ENCODE data around the gene CLSTN2. TPM values are rescaled to one million over a fixed set of nuclear protein-coding genes. Genes with fewer than 3 reads are reported as not detected.

CLSTN2 gene
- total RNA-seq, 1 donor from 2014 or later = 12.9 TPM

- Mint-ChIP-seq H3K9me3 (no peaks in the 10 kb centered on the region), H3K27ac (no peak overlapping the region), H3K4me3 (no peak overlapping the region), H3K36me3 (no peaks in the 10 kb centered on the region), H3K4me1 (ENCODE audit: unreplicated experiment) (no peaks in the 10 kb centered on the region), H3K27me3 (peaks cover 6% of the 10 kb centered on the region)
- no peak for DNase-seq (ENCODE audit: extremely low spot score, unreplicated experiment)
- no peak for TF ChIP-seq CTCF (conservative IDR thresholded peaks at IDR 0.05)
Observed at GRCh38 chr3:140013220-140013619, 78.2 kb downstream of the CLSTN2 start.

GRCh38 chr3:140014831-140015495 lies 80.0 kb downstream of the CLSTN2 start:
- H3K27ac Mint-ChIP-seq = no peak overlapping the region
- H3K27me3 Mint-ChIP-seq = peaks cover 13% of the 10 kb centered on the region
- H3K4me1 Mint-ChIP-seq (ENCODE audit: unreplicated experiment) = no peaks in the 10 kb centered on the region
- no peaks in the 10 kb centered on the region for H3K36me3 Mint-ChIP-seq
- no peak for TF ChIP-seq CTCF (conservative IDR thresholded peaks at IDR 0.05)
- no peaks in the 10 kb centered on the region for H3K9me3 Mint-ChIP-seq
- no peak for DNase-seq (ENCODE audit: extremely low spot score, unreplicated experiment)
- no peak overlapping the region for H3K4me3 Mint-ChIP-seq

- TF ChIP-seq CTCF (conservative IDR thresholded peaks at IDR 0.05) = no peak
- DNase-seq (ENCODE audit: extremely low spot score, unreplicated experiment) = no peak
- Mint-ChIP-seq H3K4me1 (ENCODE audit: unreplicated experiment) (peaks cover 5% of the 10 kb centered on the region), H3K27me3 (peaks cover 21% of the 10 kb centered on the region), H3K4me3 (no peak overlapping the region), H3K9me3 (no peaks in the 10 kb centered on the region), H3K36me3 (no peaks in the 10 kb centered on the region), H3K27ac (no peak overlapping the region)
Observed at GRCh38 chr3:140015741-140016140, 80.8 kb downstream of the CLSTN2 start.

GRCh38 chr3:140018556-140018955 lies 83.6 kb downstream of the CLSTN2 start:
- H3K4me3 Mint-ChIP-seq = no peak overlapping the region
- peaks cover 26% of the 10 kb centered on the region for H3K27me3 Mint-ChIP-seq
- TF ChIP-seq CTCF (conservative IDR thresholded peaks at IDR 0.05) = no peak
- H3K4me1 Mint-ChIP-seq (ENCODE audit: unreplicated experiment) = peaks cover 7% of the 10 kb centered on the region
- H3K27ac Mint-ChIP-seq = no peak overlapping the region
- no peaks in the 10 kb centered on the region for H3K9me3 Mint-ChIP-seq
- no peaks in the 10 kb centered on the region for H3K36me3 Mint-ChIP-seq
- DNase-seq (ENCODE audit: extremely low spot score, unreplicated experiment) = no peak

GRCh38 chr3:140019946-140020345 lies 85.0 kb downstream of the CLSTN2 start:
- H3K27me3 Mint-ChIP-seq = peaks cover 26% of the 10 kb centered on the region
- no peaks in the 10 kb centered on the region for H3K9me3 Mint-ChIP-seq
- no peak overlapping the region for H3K27ac Mint-ChIP-seq
- H3K36me3 Mint-ChIP-seq = no peaks in the 10 kb centered on the region
- no peak for TF ChIP-seq CTCF (conservative IDR thresholded peaks at IDR 0.05)
- peaks cover 7% of the 10 kb centered on the region for H3K4me1 Mint-ChIP-seq (ENCODE audit: unreplicated experiment)
- DNase-seq (ENCODE audit: extremely low spot score, unreplicated experiment) = no peak
- no peak overlapping the region for H3K4me3 Mint-ChIP-seq
